ENCODE measurements around the gene TMPRSS9. TPM values are rescaled to one million over a fixed set of nuclear protein-coding genes. Genes with fewer than 3 reads are reported as not detected.

TMPRSS9 gene
- polyA plus RNA-seq, 3 donors: 0.12 to 0.30 TPM; not detected in 1

GRCh38 chr19:2474232-2475017, 114.4 kb downstream of the TMPRSS9 start:
- Mint-ChIP-seq H3K27me3 (ENCODE audit: low read depth in 3 of 3) (peaks cover 1 to 11% (median 5%) of the 10 kb centered on the region in 3 donors), H3K9me3 (no peaks in the 10 kb centered on the region), H3K4me1 (peaks cover 21% of the 10 kb centered on the region), H3K27ac (peak overlapping the region; percentile 74 to 92 (median 84)), H3K4me3 (peak overlapping the region; percentile 84 to 100), H3K36me3 (peaks cover 16 to 19% of the 10 kb centered on the region in 2 donors)
- Histone ChIP-seq H3K27me3 (ENCODE audit: control insufficient read depth in 2 of 2, insufficient read depth in 2 of 2, low read length in 2 of 2) (no peaks in the 10 kb centered on the region), H3K9ac (ENCODE audit: insufficient read depth, low read length, poor library complexity, severe bottlenecking) (peak overlapping the region; percentile 63), H3K79me2 (ENCODE audit: insufficient read depth, low read length) (peaks cover 41% of the 10 kb centered on the region), H3K4me1 (ENCODE audit: control insufficient read depth in 1 of 2, insufficient read depth in 2 of 2, low read length in 2 of 2) (peaks cover 27 to 32% of the 10 kb centered on the region in 2 donors), H3K9me3 (replicated peaks in 1 of 2; ENCODE audit: control insufficient read depth in 1 of 2, insufficient read depth in 1 of 2, low read length in 2 of 2) (no peaks in the 10 kb centered on the region), H3K4me2 (replicated peaks; ENCODE audit: extremely low read depth, low read length, poor library complexity, severe bottlenecking) (peak overlapping the region; percentile 99), H3K27ac (ENCODE audit: low read depth in 1 of 2, low read length in 2 of 2) (peak overlapping the region in 1 of 2 donors; percentile 75), H3K36me3 (replicated peaks in 1 of 2; ENCODE audit: control insufficient read depth in 1 of 2, insufficient read depth in 2 of 2, low read length in 2 of 2) (peaks cover 0 to 12% of the 10 kb centered on the region in 2 donors), H4K20me1 (ENCODE audit: insufficient read depth, low read length) (peaks cover 45% of the 10 kb centered on the region), H2AFZ (ENCODE audit: insufficient read depth, low read depth, low read length, poor library complexity, severe bottlenecking) (peak overlapping the region; percentile 52), H3K4me3 (replicated peaks in 1 of 3; ENCODE audit: low read depth in 2 of 3, low read length in 3 of 3) (peak overlapping the region; percentile 43 to 100 (median 94))
- TF ChIP-seq CTCF (IDR thresholded peaks at IDR 0.05): peak; percentile 95
- intact Hi-C loops (cut with micrococcal nuclease): loop anchor here (1.0 to 5.0 kb wide), 6 partner anchors 73 to 163 kb away; no protein-coding TSS in a partner anchor
- DNase-seq: peak; percentile 79 to 94 (median 87)
- 6% methylated on average over 50 of the region's 60 CpGs for WGBS (ENCODE audit: insufficient coverage)

- peak overlapping the region; percentile 43 to 100 (median 94) for H3K4me3 ChIP-seq (replicated peaks in 1 of 3; ENCODE audit: low read depth in 2 of 3, low read length in 3 of 3)
- Mint-ChIP-seq H3K27me3 (ENCODE audit: low read depth in 3 of 3) (peaks cover 1 to 10% (median 3%) of the 10 kb centered on the region in 3 donors), H3K4me1 (peaks cover 21% of the 10 kb centered on the region), H3K9me3 (peaks cover 0 to 1% (median 0%) of the 10 kb centered on the region in 7 donors), H3K36me3 (peaks cover 16 to 19% of the 10 kb centered on the region in 2 donors), H3K4me3 (peak overlapping the region; percentile 84 to 100), H3K27ac (peak overlapping the region; percentile 74 to 93 (median 88))
- DNase-seq: no peak
- H4K20me1 ChIP-seq (ENCODE audit: insufficient read depth, low read length): peaks cover 46% of the 10 kb centered on the region
- H3K4me1 ChIP-seq (ENCODE audit: control insufficient read depth in 1 of 2, insufficient read depth in 2 of 2, low read length in 2 of 2): peaks cover 30 to 37% of the 10 kb centered on the region in 2 donors
- 0% methylated on average over 34 of the region's 45 CpGs for WGBS (ENCODE audit: insufficient coverage)
- intact Hi-C loops (cut with micrococcal nuclease): loop anchor here (2.0 to 5.0 kb wide), 4 partner anchors 72 to 162 kb away; no protein-coding TSS in a partner anchor
- peak overlapping the region; percentile 61 to 75 for H3K27ac ChIP-seq (ENCODE audit: low read depth in 1 of 2, low read length in 2 of 2)
- H3K9ac ChIP-seq (ENCODE audit: insufficient read depth, low read length, poor library complexity, severe bottlenecking): peak overlapping the region; percentile 63
- no peak for TF ChIP-seq CTCF (IDR thresholded peaks at IDR 0.05)
- peaks cover 0 to 12% of the 10 kb centered on the region in 2 donors for H3K36me3 ChIP-seq (replicated peaks in 1 of 2; ENCODE audit: control insufficient read depth in 1 of 2, insufficient read depth in 2 of 2, low read length in 2 of 2)
- peak overlapping the region; percentile 99 for H3K4me2 ChIP-seq (replicated peaks; ENCODE audit: extremely low read depth, low read length, poor library complexity, severe bottlenecking)
- H3K9me3 ChIP-seq (replicated peaks in 1 of 2; ENCODE audit: control insufficient read depth in 1 of 2, insufficient read depth in 1 of 2, low read length in 2 of 2): no peaks in the 10 kb centered on the region
- H3K79me2 ChIP-seq (ENCODE audit: insufficient read depth, low read length): peaks cover 42% of the 10 kb centered on the region
- no peaks in the 10 kb centered on the region for H3K27me3 ChIP-seq (ENCODE audit: control insufficient read depth in 2 of 2, insufficient read depth in 2 of 2, low read length in 2 of 2)
- peak overlapping the region; percentile 52 for H2AFZ ChIP-seq (ENCODE audit: insufficient read depth, low read depth, low read length, poor library complexity, severe bottlenecking)
Observed at GRCh38 chr19:2475018-2475701, 115.1 kb downstream of the TMPRSS9 start.
